HepG2 (cell line): ENCODE measurements around the gene DDX1. TPM values are rescaled to one million over a fixed set of nuclear protein-coding genes. Genes with fewer than 3 reads are reported as not detected.

Experiments
- AGO2 ChIP-seq: fragments of 200-400 bp; formaldehyde crosslinking; optimal IDR thresholded peaks from 2 replicates; pipeline ENCODE3; 2017; ENCODE audit warnings: mild to moderate bottlenecking, low read depth, low read length, moderate library complexity
- SAP130 ChIP-seq: IDR thresholded peaks from 2 replicates; pipeline ENCODE4 v1.6.1; 2016; ENCODE audit warnings: low read depth
- STAG1 ChIP-seq: sonication (generic); formaldehyde crosslinking; IDR thresholded peaks from 2 replicates; pipeline ENCODE4 v1.4.0; 2020; ENCODE audit warnings: missing genetic modification reagents
- TEAD3 ChIP-seq: optimal IDR thresholded peaks from 2 replicates; pipeline ENCODE3; 2016; ENCODE audit warnings: borderline replicate concordance
- YEATS4 ChIP-seq: sonication (generic); formaldehyde crosslinking; IDR thresholded peaks from 2 replicates; pipeline ENCODE4 v1.4.0; 2020; ENCODE audit warnings: missing genetic modification reagents, borderline replicate concordance
- polyA plus RNA-seq, 8 experiments: library from polyadenylated mRNA; depleted of rRNA in 3 of 8; stranded (reverse) in 7 of 8; unstranded in 1 of 8; fragments of >200 nt; fragmentation: Illumina TruSeq in 4 of 8; extraction: Trizol in 4 of 8; gene quantifications; 2 replicates each; pipeline versions ENCODE4 v1.2.1 to v1.2.3, GENCODE V29; 2011 to 2016; ENCODE audit warnings: low read depth in 4 of 8, missing spikeins in 1 of 8, mixed read lengths in 1 of 8; ENCODE audit not compliant: insufficient read depth in 1 of 8
- total RNA-seq, 5 experiments: library from RNA; depleted of rRNA; stranded (reverse); fragments of >200 nt; fragmentation: Illumina TruSeq; extraction: Trizol; gene quantifications; 2 replicates each; pipeline ENCODE4 v1.2.3, GENCODE V29; 2016; ENCODE audit warnings: low read depth in 1 of 5
- TF ChIP-seq, protein P1 (sequence below): sonication (generic); formaldehyde crosslinking; IDR thresholded peaks from 2 replicates; pipeline ENCODE4 v1.4.0; 2020; ENCODE audit warnings: missing genetic modification reagents
- TF ChIP-seq, protein P2 (sequence below), 2 experiments: fragments of 450-650 bp in 1 of 2; sonication (generic) in 1 of 2; formaldehyde crosslinking; IDR thresholded peaks; 2 replicates each; pipeline versions ENCODE4 v1.5.0 to v1.8.0; 2020 to 2022; ENCODE audit warnings: mild to moderate bottlenecking in 1 of 2, missing genetic modification reagents in 1 of 2
- TF ChIP-seq, protein P3 (sequence below): sonication (generic); formaldehyde crosslinking; IDR thresholded peaks from 2 replicates; pipeline ENCODE4 v1.8.1; 2023; ENCODE audit warnings: mild to moderate bottlenecking, inconsistent platforms, moderate library complexity, missing genetic modification reagents, borderline replicate concordance
- TF ChIP-seq, protein P4 (sequence below): sonication (generic); formaldehyde crosslinking; IDR thresholded peaks from 2 replicates; pipeline ENCODE4 v1.4.0; 2020; ENCODE audit warnings: missing genetic modification reagents

The DDX1 gene
- total and polyA plus RNA-seq, 2 of the 13 experiments (the other 11 are each of a cell fraction or from before 2014, with no cell fraction given) = 81.6 to 130 TPM

DNA sequence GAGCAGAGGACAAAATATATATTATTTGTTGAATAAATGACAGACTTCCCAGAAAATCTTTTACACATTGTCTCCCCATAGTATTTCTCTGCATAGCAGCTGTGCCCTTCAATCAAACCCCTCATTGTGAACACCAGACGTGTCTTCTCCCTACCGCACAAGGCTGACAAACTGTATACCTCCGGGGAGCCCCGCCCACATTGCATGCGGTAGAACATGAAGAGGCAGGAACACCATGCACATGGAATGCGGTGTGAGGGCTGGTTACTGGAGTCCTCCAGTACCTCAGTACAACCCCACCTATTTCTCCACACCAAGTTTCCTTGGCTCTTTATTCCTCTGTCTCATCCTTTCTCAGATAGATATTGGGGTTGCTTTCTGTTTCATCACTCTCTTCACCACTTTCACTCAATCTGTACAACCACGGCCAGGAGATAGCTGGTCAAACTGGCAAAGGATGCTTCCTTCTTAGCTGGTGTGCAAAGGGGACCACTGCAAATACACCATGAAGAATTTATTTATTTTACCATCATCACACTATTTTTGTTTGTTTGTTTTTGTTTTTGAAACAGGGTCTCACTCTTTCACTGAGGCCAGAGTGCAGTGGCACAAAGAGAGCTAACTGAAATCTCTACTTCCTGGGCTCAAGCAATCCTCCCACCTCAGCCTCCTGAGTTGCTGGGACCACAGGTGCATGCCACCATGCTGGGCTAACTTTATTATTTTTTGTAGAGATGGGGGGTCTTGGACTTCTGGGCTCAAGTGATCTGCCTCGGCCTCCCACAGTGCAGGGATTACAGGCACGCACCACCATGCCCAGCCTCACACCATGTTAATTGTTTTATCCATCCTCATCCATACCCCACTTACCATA is 28.2 kb upstream of the DDX1 start (continued):
- peak; percentile 20; the same call in 1 of the 2 replicates for TF ChIP-seq SAP130 (CRISPR knock-in tag)
- no peak for TF ChIP-seq YEATS4 (CRISPR knock-in tag)
- TF ChIP-seq, protein P1, sequence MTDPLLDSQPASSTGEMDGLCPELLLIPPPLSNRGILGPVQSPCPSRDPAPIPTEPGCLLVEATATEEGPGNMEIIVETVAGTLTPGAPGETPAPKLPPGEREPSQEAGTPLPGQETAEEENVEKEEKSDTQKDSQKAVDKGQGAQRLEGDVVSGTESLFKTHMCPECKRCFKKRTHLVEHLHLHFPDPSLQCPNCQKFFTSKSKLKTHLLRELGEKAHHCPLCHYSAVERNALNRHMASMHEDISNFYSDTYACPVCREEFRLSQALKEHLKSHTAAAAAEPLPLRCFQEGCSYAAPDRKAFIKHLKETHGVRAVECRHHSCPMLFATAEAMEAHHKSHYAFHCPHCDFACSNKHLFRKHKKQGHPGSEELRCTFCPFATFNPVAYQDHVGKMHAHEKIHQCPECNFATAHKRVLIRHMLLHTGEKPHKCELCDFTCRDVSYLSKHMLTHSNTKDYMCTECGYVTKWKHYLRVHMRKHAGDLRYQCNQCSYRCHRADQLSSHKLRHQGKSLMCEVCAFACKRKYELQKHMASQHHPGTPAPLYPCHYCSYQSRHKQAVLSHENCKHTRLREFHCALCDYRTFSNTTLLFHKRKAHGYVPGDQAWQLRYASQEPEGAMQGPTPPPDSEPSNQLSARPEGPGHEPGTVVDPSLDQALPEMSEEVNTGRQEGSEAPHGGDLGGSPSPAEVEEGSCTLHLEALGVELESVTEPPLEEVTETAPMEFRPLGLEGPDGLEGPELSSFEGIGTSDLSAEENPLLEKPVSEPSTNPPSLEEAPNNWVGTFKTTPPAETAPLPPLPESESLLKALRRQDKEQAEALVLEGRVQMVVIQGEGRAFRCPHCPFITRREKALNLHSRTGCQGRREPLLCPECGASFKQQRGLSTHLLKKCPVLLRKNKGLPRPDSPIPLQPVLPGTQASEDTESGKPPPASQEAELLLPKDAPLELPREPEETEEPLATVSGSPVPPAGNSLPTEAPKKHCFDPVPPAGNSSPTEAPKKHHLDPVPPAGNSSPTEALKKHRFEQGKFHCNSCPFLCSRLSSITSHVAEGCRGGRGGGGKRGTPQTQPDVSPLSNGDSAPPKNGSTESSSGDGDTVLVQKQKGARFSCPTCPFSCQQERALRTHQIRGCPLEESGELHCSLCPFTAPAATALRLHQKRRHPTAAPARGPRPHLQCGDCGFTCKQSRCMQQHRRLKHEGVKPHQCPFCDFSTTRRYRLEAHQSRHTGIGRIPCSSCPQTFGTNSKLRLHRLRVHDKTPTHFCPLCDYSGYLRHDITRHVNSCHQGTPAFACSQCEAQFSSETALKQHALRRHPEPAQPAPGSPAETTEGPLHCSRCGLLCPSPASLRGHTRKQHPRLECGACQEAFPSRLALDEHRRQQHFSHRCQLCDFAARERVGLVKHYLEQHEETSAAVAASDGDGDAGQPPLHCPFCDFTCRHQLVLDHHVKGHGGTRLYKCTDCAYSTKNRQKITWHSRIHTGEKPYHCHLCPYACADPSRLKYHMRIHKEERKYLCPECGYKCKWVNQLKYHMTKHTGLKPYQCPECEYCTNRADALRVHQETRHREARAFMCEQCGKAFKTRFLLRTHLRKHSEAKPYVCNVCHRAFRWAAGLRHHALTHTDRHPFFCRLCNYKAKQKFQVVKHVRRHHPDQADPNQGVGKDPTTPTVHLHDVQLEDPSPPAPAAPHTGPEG = peak; percentile 75; the same call in 1 of the 2 replicates
- TF ChIP-seq, protein P2, sequence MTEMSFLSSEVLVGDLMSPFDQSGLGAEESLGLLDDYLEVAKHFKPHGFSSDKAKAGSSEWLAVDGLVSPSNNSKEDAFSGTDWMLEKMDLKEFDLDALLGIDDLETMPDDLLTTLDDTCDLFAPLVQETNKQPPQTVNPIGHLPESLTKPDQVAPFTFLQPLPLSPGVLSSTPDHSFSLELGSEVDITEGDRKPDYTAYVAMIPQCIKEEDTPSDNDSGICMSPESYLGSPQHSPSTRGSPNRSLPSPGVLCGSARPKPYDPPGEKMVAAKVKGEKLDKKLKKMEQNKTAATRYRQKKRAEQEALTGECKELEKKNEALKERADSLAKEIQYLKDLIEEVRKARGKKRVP (CRISPR knock-in tag; IDR thresholded peaks at IDR 0.05) = peak in 1 of 2 experiments; percentile 22; a peak in 1 of 4 replicates
- TF ChIP-seq STAG1 (CRISPR knock-in tag) = no peak
- TF ChIP-seq, protein P3, sequence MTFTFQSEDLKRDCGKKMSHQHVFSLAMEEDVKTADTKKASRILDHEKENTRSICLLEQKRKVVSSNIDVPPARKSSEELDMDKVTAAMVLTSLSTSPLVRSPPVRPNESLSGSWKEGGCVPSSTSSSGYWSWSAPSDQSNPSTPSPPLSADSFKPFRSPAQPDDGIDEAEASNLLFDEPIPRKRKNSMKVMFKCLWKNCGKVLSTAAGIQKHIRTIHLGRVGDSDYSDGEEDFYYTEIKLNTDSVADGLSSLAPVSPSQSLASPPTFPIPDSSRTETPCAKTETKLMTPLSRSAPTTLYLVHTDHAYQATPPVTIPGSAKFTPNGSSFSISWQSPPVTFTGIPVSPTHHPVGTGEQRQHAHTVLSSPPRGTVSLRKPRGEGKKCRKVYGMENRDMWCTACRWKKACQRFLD = no peak
- no peak for TF ChIP-seq AGO2
- TF ChIP-seq, protein P4, sequence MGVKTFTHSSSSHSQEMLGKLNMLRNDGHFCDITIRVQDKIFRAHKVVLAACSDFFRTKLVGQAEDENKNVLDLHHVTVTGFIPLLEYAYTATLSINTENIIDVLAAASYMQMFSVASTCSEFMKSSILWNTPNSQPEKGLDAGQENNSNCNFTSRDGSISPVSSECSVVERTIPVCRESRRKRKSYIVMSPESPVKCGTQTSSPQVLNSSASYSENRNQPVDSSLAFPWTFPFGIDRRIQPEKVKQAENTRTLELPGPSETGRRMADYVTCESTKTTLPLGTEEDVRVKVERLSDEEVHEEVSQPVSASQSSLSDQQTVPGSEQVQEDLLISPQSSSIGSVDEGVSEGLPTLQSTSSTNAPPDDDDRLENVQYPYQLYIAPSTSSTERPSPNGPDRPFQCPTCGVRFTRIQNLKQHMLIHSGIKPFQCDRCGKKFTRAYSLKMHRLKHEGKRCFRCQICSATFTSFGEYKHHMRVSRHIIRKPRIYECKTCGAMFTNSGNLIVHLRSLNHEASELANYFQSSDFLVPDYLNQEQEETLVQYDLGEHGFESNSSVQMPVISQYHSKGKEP = no peak
- TF ChIP-seq TEAD3 = peak; percentile 49
